MM.1S (cell line): ENCODE data around the gene RCHY1.

Experiments used
- CTCF ChIP-seq: fragments of 300-600 bp; sonication (generic); IDR thresholded peaks from 2 replicates; pipeline ENCODE4 v1.5.1; 2016; ENCODE audit warnings: antibody characterized with exemption, low read length, mixed read lengths
- EZH2 ChIP-seq: fragments of 300-600 bp; sonication (generic); optimal IDR thresholded peaks from 2 replicates; pipeline ENCODE3; 2017; ENCODE audit warnings: low read depth, mild to moderate bottlenecking, antibody characterized with exemption, low read length, mixed read lengths
- EZH2phosphoT487 ChIP-seq: fragments of 300-600 bp; sonication (generic); IDR thresholded peaks from 2 replicates; pipeline ENCODE4 v1.6.1; 2018; ENCODE audit warnings: antibody characterized with exemption, low read length

DNA sequence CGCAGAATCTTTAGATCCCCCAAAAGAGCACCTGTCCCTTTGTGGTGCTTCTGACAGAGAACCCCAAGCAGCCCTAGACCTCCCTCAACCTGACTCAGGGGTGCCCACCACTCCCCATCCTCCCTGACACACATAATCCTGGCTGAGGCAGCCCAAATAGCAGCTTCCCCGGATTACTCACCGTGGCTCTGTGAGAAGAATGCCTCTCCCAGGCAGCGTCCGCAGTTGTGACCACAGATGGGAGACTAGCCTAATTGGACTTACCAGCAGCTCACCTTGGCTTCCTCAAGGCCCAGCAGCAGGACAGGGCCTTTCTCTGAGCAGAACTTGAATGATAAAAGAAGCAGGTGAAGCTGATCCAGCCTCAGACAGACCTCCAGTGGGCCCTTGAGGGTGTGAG, 31.3 kb upstream of the RCHY1 start:
- no peak for TF ChIP-seq CTCF
- TF ChIP-seq EZH2: no peak
- TF ChIP-seq EZH2phosphoT487: no peak
